IMR-90 (cell line): ENCODE data around the gene DET1. TPM values are rescaled to one million over a fixed set of nuclear protein-coding genes. Genes with fewer than 3 reads are reported as not detected.

Experiments
- ATAC-seq: fragments of 200-7000 bp; cut with Tn5 transposase; 2 replicates; pipeline ENCODE4 v1.9.1; 2020; ENCODE audit warnings: low read depth, mild to moderate bottlenecking, moderate library complexity
- BruUV-seq: library from RNA; stranded (reverse); fragments of 400-500 nt; replicated peaks from 2 replicates; lab custom pipeline; 2021; lab: Mats Ljungman, UMichigan
- CTCF ChIA-PET: fragments of 300-600 bp; formaldehyde crosslinking; extraction: SDS; loops from one replicate; lab custom pipeline; 2021; ENCODE audit warnings: antibody characterized with exemption; lab: Yijun Ruan, JAX
- POLR2A ChIA-PET: fragments of 300-600 bp; sonication (Branson Sonifier 250); formaldehyde crosslinking; loops from one replicate; lab custom pipeline; 2022; ENCODE audit warnings: antibody characterized with exemption; ENCODE audit not compliant: unreplicated experiment; lab: Charles Lee
- DNase-seq: peaks from one replicate; pipeline ENCODE4 v3.0.0; 2013
- H2AFZ ChIP-seq: replicated peaks from 2 replicates; pipeline ENCODE3; 2013; ENCODE audit warnings: low read length, mild to moderate bottlenecking; ENCODE audit not compliant: poor library complexity
- H2AK5ac ChIP-seq: 2 replicates; pipeline ENCODE4 v1.6.1; 2013; ENCODE audit warnings: low read depth, low read length, inconsistent platforms
- H2AK9ac ChIP-seq: replicated peaks from 2 replicates; pipeline ENCODE3; 2013; ENCODE audit warnings: mild to moderate bottlenecking, low read depth, low read length, moderate library complexity; ENCODE audit not compliant: poor library complexity
- H2BK120ac ChIP-seq: 2 replicates; pipeline ENCODE4 v1.6.1; 2013; ENCODE audit warnings: low read depth, low read length, inconsistent platforms
- H2BK15ac ChIP-seq: 3 replicates; pipeline ENCODE4 v1.6.1; 2013; ENCODE audit warnings: low read depth, low read length, inconsistent platforms
- H2BK20ac ChIP-seq: 2 replicates; pipeline ENCODE4 v1.6.1; 2013; ENCODE audit warnings: low read depth, mild to moderate bottlenecking, inconsistent platforms, low read length, moderate library complexity
- H2BK5ac ChIP-seq: 2 replicates; pipeline ENCODE4 v1.6.1; 2013; ENCODE audit warnings: mild to moderate bottlenecking, low read depth, low read length, inconsistent platforms; ENCODE audit not compliant: poor library complexity, severe bottlenecking
- H3K14ac ChIP-seq: replicated peaks from 2 replicates; pipeline ENCODE4 v1.6.1; 2013; ENCODE audit warnings: low read depth, low read length, inconsistent platforms
- H3K18ac ChIP-seq: 2 replicates; pipeline ENCODE4 v1.6.1; 2013; ENCODE audit warnings: low read depth, low read length, control low read depth
- H3K23ac ChIP-seq: 2 replicates; pipeline ENCODE4 v1.6.1; 2013; ENCODE audit warnings: low read depth, low read length, inconsistent platforms
- H3K27ac ChIP-seq: 2 replicates; pipeline ENCODE4 v1.5.1; 2013; ENCODE audit warnings: mild to moderate bottlenecking, control low read depth, low read length; ENCODE audit not compliant: insufficient read depth
- H3K27me3 ChIP-seq: 2 replicates; pipeline ENCODE4 v1.6.1; 2013; ENCODE audit warnings: low read length; ENCODE audit not compliant: control insufficient read depth, insufficient read depth
- H3K36me3 ChIP-seq: 2 replicates; pipeline ENCODE4 v1.6.1; 2013; ENCODE audit warnings: low read length, mixed read lengths; ENCODE audit not compliant: control insufficient read depth, insufficient read depth
- H3K4ac ChIP-seq: 2 replicates; pipeline ENCODE4 v1.6.1; 2013; ENCODE audit warnings: low read depth, low read length, inconsistent platforms
- H3K4me1 ChIP-seq: 2 replicates; pipeline ENCODE4 v1.6.1; 2013; ENCODE audit warnings: low read length, mixed read lengths; ENCODE audit not compliant: control insufficient read depth, insufficient read depth
- H3K4me2 ChIP-seq: 2 replicates; pipeline ENCODE4 v1.6.1; 2013; ENCODE audit warnings: low read depth, mild to moderate bottlenecking, control low read depth, low read length, moderate library complexity
- H3K4me3 ChIP-seq: 2 replicates; pipeline ENCODE4 v1.5.1; 2013; ENCODE audit warnings: low read depth, mild to moderate bottlenecking, control low read depth, low read length, moderate library complexity; ENCODE audit not compliant: insufficient read depth
- H3K56ac ChIP-seq: 2 replicates; pipeline ENCODE4 v1.6.1; 2013; ENCODE audit warnings: low read length, inconsistent platforms; ENCODE audit not compliant: insufficient read depth; ENCODE audit errors: extremely low read depth
- H3K79me1 ChIP-seq, 2 experiments: 2 replicates each; pipeline ENCODE4 v1.6.1; 2013; ENCODE audit warnings: low read length in 2 of 2, inconsistent platforms in 1 of 2, low read depth in 1 of 2
- H3K9ac ChIP-seq: 2 replicates; pipeline ENCODE4 v1.6.1; 2013; ENCODE audit warnings: low read depth, low read length, control low read depth
- H3K9me1 ChIP-seq: 2 replicates; pipeline ENCODE4 v1.6.1; 2013; ENCODE audit warnings: low read length, inconsistent platforms; ENCODE audit not compliant: insufficient read depth
- H3K9me3 ChIP-seq: 2 replicates; pipeline ENCODE4 v1.6.1; 2013; ENCODE audit warnings: low read length; ENCODE audit not compliant: control insufficient read depth, insufficient read depth
- H4K20me1 ChIP-seq: 2 replicates; pipeline ENCODE4 v1.6.1; 2013; ENCODE audit warnings: low read length, inconsistent platforms; ENCODE audit not compliant: insufficient read depth
- H4K5ac ChIP-seq: 2 replicates; pipeline ENCODE4 v1.6.1; 2013; ENCODE audit warnings: mild to moderate bottlenecking, low read depth, low read length, control low read depth
- H4K8ac ChIP-seq, 2 experiments: 2 replicates each; pipeline ENCODE4 v1.6.1; 2013; ENCODE audit warnings: low read depth in 2 of 2, low read length in 2 of 2, control low read depth in 1 of 2, inconsistent platforms in 1 of 2
- H4K91ac ChIP-seq: 2 replicates; pipeline ENCODE4 v1.6.1; 2013; ENCODE audit warnings: low read depth, low read length, inconsistent platforms; ENCODE audit not compliant: insufficient read depth
- BHLHE40 ChIP-seq: fragments of 150-350 bp; IDR thresholded peaks from 2 replicates; pipeline ENCODE4 v1.6.1; 2016; ENCODE audit warnings: mild to moderate bottlenecking, low read depth, low read length
- CHD1 ChIP-seq: IDR thresholded peaks from 2 replicates; pipeline ENCODE4 v1.6.1; 2012; ENCODE audit warnings: low read depth, low read length, improper control_type of control experiment
- NFE2L2 ChIP-seq: fragments of 150-350 bp; IDR thresholded peaks from 2 replicates; pipeline ENCODE4 v1.6.1; 2016; ENCODE audit warnings: low read depth, mild to moderate bottlenecking, low read length
- POLR2A ChIP-seq: IDR thresholded peaks from 2 replicates; pipeline ENCODE4 v1.6.1; 2012; ENCODE audit warnings: mild to moderate bottlenecking, low read depth, low read length
- RAD21 ChIP-seq: IDR thresholded peaks from 2 replicates; pipeline ENCODE4 v1.6.1; 2012; ENCODE audit warnings: low read length, improper control_type of control experiment
- RCOR1 ChIP-seq: IDR thresholded peaks from 2 replicates; pipeline ENCODE4 v1.6.1; 2012; ENCODE audit warnings: mild to moderate bottlenecking, low read length, improper control_type of control experiment; ENCODE audit not compliant: insufficient replicate concordance
- RFX5 ChIP-seq: IDR thresholded peaks from 2 replicates; pipeline ENCODE4 v1.8.0; 2012; ENCODE audit warnings: low read depth, mild to moderate bottlenecking, low read length, moderate library complexity
- SMC3 ChIP-seq: fragments of 150-350 bp; IDR thresholded peaks from 2 replicates; pipeline ENCODE4 v1.6.1; 2016; ENCODE audit warnings: low read depth, mild to moderate bottlenecking, antibody characterized with exemption, low read length, moderate library complexity
- WGBS, 2 experiments: methylation state at CpG; one replicate each; pipeline versions ENCODE4 v1.1.5 to v1.1.7; 2013; ENCODE audit warnings: missing lambda C conversion rate in 2 of 2; ENCODE audit not compliant: insufficient read length in 1 of 2; ENCODE audit errors: extremely low coverage in 2 of 2; 5-methylcytosine and 5-hydroxymethylcytosine counted together
- dilution Hi-C: fragments of 300-500 bp; cut with HindIII; formaldehyde crosslinking; loops from one replicate; pipeline ENCODE4 v1.14.3; 2018; ENCODE audit warnings: low sequenced_read_pairs; ENCODE audit not compliant: unreplicated experiment
- in situ Hi-C: fragments of 300-500 bp; cut with MboI; formaldehyde crosslinking; loops from 3 replicates; pipeline ENCODE4 v1.14.3; 2019; ENCODE audit warnings: low sequenced_read_pairs, inconsistent platforms, mixed read lengths
- intact Hi-C: fragments of 100-400 bp; cut with micrococcal nuclease; formaldehyde crosslinking; loops from 2 replicates; pipeline ENCODE4 v1.10.0; 2022
- polyA plus RNA-seq, 3 experiments: library from polyadenylated mRNA; depleted of rRNA; stranded (reverse); fragments of >200 nt; gene quantifications; 2 replicates each; pipeline ENCODE4 v1.2.3, GENCODE V29; 2012; ENCODE audit warnings: low replicate concordance in 1 of 3
- total RNA-seq: library from RNA; depleted of rRNA; stranded (reverse); fragments of >200 nt; gene quantifications from 2 replicates; pipeline ENCODE4 v1.2.3, GENCODE V29; 2012
- TF ChIP-seq, protein P1 (sequence below): conservative IDR thresholded peaks from 2 replicates; pipeline ENCODE4 v1.5.1; 2012; ENCODE audit warnings: mild to moderate bottlenecking, low read depth, low read length, improper control_type of control experiment

Gene DET1
- total and polyA plus RNA-seq, 2 of the 4 experiments (the other 2 are of a cell fraction) = 5.6 to 9.1 TPM

DNA sequence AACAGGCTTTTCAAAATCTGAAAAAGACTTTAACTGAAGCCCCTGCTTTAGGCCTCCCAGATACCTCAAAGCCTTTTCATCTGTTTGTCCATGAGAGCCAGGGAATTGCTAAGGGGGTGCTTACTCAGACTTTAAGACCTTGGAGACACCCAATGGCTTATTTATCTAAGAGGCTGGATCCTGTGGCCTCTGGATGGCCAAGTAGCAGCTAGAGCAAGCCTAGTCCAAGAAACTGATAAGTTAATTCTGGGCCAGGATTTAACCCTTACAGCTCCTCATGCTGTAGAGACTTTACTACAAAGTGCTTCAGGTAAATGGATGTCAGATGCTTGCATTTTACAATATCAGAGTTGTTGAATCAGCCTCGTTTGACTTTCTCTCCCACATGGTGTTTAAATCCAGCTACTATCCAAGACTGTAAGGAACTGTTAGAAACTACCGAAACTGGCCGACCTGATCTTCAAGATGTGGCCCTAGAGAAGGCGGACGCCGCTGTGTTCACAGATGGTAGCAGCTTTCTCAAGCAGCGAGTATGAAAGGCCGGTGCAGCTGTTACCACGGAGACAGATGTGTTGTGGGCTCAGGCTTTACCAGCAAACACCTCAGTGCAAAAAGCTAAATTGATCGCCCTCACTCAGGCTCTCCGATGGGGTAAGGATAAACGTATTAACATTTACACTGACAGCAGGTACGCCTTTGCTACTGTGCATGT is 3.3 kb downstream of the DET1 start:
- Histone ChIP-seq H4K91ac (no peak overlapping the region), H3K27me3 (no peaks in the 10 kb centered on the region), H2BK5ac (no peak overlapping the region), H3K36me3 (no peaks in the 10 kb centered on the region; the same call in 1 of the 2 replicates), H4K5ac (no peak overlapping the region), H3K4ac (no peak overlapping the region), H4K8ac (no peak overlapping the region), H3K14ac (no peak overlapping the region), H2AK5ac (no peak overlapping the region), H3K23ac (no peak overlapping the region), H3K4me3 (no peak overlapping the region), H2BK15ac (no peak overlapping the region), H2AFZ (no peak overlapping the region), H2AK9ac (no peak overlapping the region), H4K20me1 (no peaks in the 10 kb centered on the region), H3K4me2 (no peak overlapping the region), H3K18ac (no peak overlapping the region), H3K79me1 (peaks cover 16 to 21% of the 10 kb centered on the region in 2 experiments), H2BK120ac (no peak overlapping the region), H3K4me1 (peaks cover 4% of the 10 kb centered on the region), H3K9me1 (peaks cover 3% of the 10 kb centered on the region; the same call in 1 of the 2 replicates), H3K27ac (no peak overlapping the region), H3K9ac (no peak overlapping the region), H3K9me3 (no peaks in the 10 kb centered on the region), H3K56ac (no peak overlapping the region), H2BK20ac (no peak overlapping the region)
- intact Hi-C loops (no loop called here), dilution Hi-C loops (no loop called here), in situ Hi-C loops (no loop called here)
- TF ChIP-seq POLR2A (no peak), SMC3 (no peak), RAD21 (no peak), RCOR1 (no peak), RFX5 (no peak), BHLHE40 (no peak), CHD1 (no peak), NFE2L2 (no peak)
- TF ChIP-seq, protein P1, sequence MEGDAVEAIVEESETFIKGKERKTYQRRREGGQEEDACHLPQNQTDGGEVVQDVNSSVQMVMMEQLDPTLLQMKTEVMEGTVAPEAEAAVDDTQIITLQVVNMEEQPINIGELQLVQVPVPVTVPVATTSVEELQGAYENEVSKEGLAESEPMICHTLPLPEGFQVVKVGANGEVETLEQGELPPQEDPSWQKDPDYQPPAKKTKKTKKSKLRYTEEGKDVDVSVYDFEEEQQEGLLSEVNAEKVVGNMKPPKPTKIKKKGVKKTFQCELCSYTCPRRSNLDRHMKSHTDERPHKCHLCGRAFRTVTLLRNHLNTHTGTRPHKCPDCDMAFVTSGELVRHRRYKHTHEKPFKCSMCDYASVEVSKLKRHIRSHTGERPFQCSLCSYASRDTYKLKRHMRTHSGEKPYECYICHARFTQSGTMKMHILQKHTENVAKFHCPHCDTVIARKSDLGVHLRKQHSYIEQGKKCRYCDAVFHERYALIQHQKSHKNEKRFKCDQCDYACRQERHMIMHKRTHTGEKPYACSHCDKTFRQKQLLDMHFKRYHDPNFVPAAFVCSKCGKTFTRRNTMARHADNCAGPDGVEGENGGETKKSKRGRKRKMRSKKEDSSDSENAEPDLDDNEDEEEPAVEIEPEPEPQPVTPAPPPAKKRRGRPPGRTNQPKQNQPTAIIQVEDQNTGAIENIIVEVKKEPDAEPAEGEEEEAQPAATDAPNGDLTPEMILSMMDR = no peak
- no peak; the same call in 1 of the 2 replicates for ATAC-seq
- ChIA-PET CTCF (no interaction called here), POLR2A (no interaction called here)
- BruUV-seq = no TSS peak
- peak; percentile 37 for DNase-seq
- 78% methylated on average over 7 of the region's 13 CpGs; no CpG with 5 or more reads in 1 of the 2 experiments for WGBS, 2 experiments
